Measurements from ENCODE around the gene DAW1.

DAW1 gene, protein sequence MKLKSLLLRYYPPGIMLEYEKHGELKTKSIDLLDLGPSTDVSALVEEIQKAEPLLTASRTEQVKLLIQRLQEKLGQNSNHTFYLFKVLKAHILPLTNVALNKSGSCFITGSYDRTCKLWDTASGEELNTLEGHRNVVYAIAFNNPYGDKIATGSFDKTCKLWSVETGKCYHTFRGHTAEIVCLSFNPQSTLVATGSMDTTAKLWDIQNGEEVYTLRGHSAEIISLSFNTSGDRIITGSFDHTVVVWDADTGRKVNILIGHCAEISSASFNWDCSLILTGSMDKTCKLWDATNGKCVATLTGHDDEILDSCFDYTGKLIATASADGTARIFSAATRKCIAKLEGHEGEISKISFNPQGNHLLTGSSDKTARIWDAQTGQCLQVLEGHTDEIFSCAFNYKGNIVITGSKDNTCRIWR

DNA sequence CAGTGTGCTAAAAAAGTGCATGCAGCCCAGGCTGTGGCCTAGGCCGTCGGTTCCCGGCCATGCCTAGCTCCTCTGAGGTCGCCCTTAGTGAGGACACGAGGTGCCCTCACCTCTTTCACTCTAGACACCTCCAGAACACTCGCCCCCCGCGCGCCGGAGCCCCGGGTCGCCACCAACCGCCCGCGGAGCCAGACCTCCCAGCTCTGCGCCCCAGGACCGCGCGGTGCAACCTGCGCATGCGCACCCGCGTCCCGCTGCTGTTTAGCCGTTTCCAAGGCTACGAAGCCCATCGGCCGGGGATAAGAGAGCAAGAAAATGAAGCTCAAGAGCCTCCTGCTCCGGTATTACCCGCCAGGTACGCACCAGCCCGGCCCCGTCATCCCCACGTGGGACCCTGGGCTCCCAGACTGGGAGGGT lies at the start of gene DAW1:
TSS of gene DAW1 (plus strand) at position 257 of the 417 bp plus-strand sequence. CDS start at position 316, 59 bp downstream.
- DNase-seq (ENCODE audit: low read depth): peak; percentile 59
- TF ChIP-seq, protein P1, sequence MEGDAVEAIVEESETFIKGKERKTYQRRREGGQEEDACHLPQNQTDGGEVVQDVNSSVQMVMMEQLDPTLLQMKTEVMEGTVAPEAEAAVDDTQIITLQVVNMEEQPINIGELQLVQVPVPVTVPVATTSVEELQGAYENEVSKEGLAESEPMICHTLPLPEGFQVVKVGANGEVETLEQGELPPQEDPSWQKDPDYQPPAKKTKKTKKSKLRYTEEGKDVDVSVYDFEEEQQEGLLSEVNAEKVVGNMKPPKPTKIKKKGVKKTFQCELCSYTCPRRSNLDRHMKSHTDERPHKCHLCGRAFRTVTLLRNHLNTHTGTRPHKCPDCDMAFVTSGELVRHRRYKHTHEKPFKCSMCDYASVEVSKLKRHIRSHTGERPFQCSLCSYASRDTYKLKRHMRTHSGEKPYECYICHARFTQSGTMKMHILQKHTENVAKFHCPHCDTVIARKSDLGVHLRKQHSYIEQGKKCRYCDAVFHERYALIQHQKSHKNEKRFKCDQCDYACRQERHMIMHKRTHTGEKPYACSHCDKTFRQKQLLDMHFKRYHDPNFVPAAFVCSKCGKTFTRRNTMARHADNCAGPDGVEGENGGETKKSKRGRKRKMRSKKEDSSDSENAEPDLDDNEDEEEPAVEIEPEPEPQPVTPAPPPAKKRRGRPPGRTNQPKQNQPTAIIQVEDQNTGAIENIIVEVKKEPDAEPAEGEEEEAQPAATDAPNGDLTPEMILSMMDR (conservative IDR thresholded peaks at IDR 0.05; ENCODE audit: control insufficient read depth, insufficient read depth, low read depth, low read length): no peak
- H3K4me3 ChIP-seq (ENCODE audit: control insufficient read depth, low read depth, low read length): peak within 1 kb of the TSS; percentile 47

DNA sequence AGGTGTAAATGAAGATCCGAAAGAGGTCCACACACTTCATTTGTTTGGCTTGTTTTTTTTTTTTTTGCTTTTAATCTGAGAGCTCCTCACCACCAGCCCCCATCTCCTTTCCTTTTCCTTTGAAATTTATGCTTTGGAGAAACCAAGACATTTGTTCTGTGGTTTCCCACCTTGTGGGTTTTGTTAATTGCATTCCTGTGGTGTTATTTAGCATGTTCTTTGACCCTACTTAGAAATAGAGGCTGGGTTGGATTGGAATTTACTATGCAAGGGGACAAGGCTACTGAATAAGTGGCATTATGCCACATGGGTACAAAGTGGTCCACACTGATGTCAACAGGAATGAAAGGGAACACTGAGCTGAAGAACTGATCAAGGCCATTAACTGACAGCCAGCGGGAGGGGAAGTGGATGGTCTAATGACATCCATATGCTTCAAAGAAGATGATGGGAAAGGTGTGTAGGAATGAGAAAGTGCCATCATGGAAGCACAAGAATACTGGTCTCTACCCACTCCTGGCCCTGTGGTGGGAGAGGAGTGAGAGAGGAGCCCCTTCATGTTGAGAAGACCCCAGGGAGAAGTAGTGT lies 48.9 kb upstream of the DAW1 start:
- DNase-seq (ENCODE audit: low read depth): peak; percentile 45

DNA sequence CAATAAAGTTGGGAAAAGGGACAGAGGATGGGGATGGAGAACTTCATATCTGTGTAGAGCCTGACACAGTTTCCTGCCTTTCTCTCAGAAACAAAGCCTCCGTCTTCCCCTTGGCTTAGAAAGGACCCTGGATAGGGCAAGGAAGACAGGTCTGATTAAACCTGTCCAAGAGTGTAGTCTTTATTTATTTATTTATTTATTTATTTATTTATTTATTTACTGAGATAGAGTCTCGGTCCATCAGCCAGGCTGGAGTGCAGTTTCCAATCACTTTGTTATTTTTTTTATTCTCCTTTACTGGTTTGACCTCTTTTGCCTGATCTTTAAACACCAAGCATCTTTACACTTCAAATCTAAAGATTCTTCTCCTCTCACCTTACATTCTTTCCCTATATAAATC lies 47.5 kb upstream of the DAW1 start:
- no peak for DNase-seq (ENCODE audit: low read depth)
- TF ChIP-seq, protein P1 (conservative IDR thresholded peaks at IDR 0.05; ENCODE audit: control insufficient read depth, insufficient read depth, low read depth, low read length): no peak
- H3K4me3 ChIP-seq (ENCODE audit: control insufficient read depth, low read depth, low read length): no peak overlapping the region

More for the DNA sequence above, 48.9 kb upstream of the DAW1 start:
- TF ChIP-seq, protein P1 (conservative IDR thresholded peaks at IDR 0.05; ENCODE audit: control insufficient read depth, insufficient read depth, low read depth, low read length): no peak
- H3K4me3 ChIP-seq (ENCODE audit: control insufficient read depth, low read depth, low read length): no peak overlapping the region

DNA sequence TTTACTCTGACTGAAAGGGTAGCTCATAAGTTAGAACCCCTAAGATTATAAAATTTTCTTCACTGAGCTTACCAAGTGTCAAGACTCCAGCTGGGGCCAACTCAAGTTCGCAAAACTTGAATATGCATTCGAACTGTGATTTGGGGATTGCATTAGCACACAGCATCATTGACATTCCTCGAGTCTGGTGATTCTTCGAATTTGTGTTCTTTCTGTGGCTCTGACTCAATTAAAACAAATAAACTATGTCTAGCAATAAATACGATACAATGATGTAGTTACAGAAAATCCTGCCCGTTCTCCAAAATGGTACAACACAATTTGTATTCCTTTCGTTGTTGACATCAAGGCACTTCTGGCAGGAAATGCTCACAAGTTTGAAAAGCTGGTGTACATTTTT lies 46.7 kb upstream of the DAW1 start:
- peak; percentile 36 for DNase-seq (ENCODE audit: low read depth)
- TF ChIP-seq, protein P1 (conservative IDR thresholded peaks at IDR 0.05; ENCODE audit: control insufficient read depth, insufficient read depth, low read depth, low read length): no peak
- H3K4me3 ChIP-seq (ENCODE audit: control insufficient read depth, low read depth, low read length): no peak overlapping the region

DNA sequence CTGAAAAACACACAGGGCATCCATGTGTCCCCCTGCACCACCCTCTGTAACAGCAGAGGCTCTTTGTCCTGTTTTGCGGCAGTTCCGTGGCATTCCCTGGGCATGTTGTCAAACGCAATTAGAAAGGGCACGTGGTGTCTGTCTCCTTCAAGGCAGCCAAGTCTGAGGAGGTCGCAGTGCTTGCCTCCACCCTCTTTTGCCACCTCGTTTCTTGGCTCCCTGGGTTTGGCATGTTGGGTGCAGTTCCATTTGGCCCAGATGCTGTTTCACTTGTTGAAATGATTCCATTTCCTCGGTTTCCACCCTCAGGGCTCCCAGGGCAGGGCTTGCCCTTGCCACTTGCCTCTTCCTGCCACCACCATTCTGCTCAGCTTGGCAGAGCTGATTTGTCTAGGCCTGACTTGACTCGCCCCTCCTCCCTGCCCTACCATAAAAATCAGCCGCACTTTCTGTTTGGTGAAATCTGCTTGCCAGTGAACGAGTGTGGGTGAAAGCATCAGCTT lies 45.4 kb upstream of the DAW1 start:
- no peak overlapping the region for H3K4me3 ChIP-seq (ENCODE audit: control insufficient read depth, low read depth, low read length)
- TF ChIP-seq, protein P1 (conservative IDR thresholded peaks at IDR 0.05; ENCODE audit: control insufficient read depth, insufficient read depth, low read depth, low read length): no peak
- no peak for DNase-seq (ENCODE audit: low read depth)

DNA sequence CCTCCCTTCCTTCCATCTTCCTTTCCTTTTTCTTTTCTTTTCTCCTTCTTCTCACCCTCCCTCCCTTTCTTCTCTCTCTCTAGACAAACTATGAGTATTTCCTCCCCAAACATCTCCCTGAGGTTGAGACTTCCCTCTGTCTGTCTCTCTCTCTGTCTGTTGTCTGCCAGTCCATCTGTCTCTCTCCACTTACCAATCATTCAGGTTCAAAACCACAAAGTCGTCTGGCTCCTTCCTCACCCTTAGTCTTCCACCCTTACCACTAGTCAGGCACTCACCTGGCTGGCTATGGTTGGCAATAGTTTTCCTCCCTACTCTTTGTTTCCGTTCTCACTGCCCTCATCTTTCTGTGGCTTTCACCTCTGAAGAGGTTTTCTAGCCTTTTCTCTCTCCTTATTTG lies 44.9 kb upstream of the DAW1 start:
- TF ChIP-seq, protein P1 (conservative IDR thresholded peaks at IDR 0.05; ENCODE audit: control insufficient read depth, insufficient read depth, low read depth, low read length): no peak
- H3K4me3 ChIP-seq (ENCODE audit: control insufficient read depth, low read depth, low read length): no peak overlapping the region
- no peak for DNase-seq (ENCODE audit: low read depth)
